Stimulated activated CD8-positive, alpha-beta memory T cell treated with anti-CD3 and anti-CD28 coated beads, Interleukin-15, amount 100 ng/mL, for 48 hours (primary cell): ENCODE data around the gene KIAA1217.
"Not testable (repeated sequence)": the region's sequence is repeated elsewhere in the genome, so short reads cannot be mapped to it uniquely, and the experiment has no call there.

Source experiments
- DNase-seq, 2 donors: peaks; one replicate each; pipeline ENCODE4 v3.0.0-alpha.2; 2020; ENCODE audit warnings: low read depth in 2 of 2

The KIAA1217 gene

GRCh38 chr10:24292304-24293293 is 83.7 kb downstream of the KIAA1217 start:
- DNase-seq: no peak

- no peak for DNase-seq
Measured at GRCh38 chr10:24299578-24300260, 90.8 kb downstream of the KIAA1217 start.

- no peak for DNase-seq
Measured at GRCh38 chr10:24303522-24304310, 94.8 kb downstream of the KIAA1217 start.

GRCh38 chr10:24305551-24306506 is 96.9 kb downstream of the KIAA1217 start:
- no peak for DNase-seq

GRCh38 chr10:24306507-24306875 is 97.6 kb downstream of the KIAA1217 start:
- no peak for DNase-seq

GRCh38 chr10:24307116-24307515 is 98.2 kb downstream of the KIAA1217 start:
- DNase-seq: no peak

- no peak for DNase-seq
Measured at GRCh38 chr10:24307696-24308485, 99.0 kb downstream of the KIAA1217 start.

GRCh38 chr10:24310104-24310503 is 101.2 kb downstream of the KIAA1217 start:
- DNase-seq: no peak

GRCh38 chr10:24311888-24312287 is 103.0 kb downstream of the KIAA1217 start:
- DNase-seq: no peak

- no peak for DNase-seq
Measured at GRCh38 chr10:24313283-24313682, 104.3 kb downstream of the KIAA1217 start.

GRCh38 chr10:24315211-24315610 is 106.3 kb downstream of the KIAA1217 start:
- DNase-seq: no peak

GRCh38 chr10:24318517-24318916 is 109.6 kb downstream of the KIAA1217 start:
- DNase-seq: no peak

GRCh38 chr10:24320373-24320772 is 111.4 kb downstream of the KIAA1217 start:
- DNase-seq: no peak

- DNase-seq: no peak
Measured at GRCh38 chr10:24324651-24325050, 115.7 kb downstream of the KIAA1217 start.

GRCh38 chr10:24331457-24331856 is 122.5 kb downstream of the KIAA1217 start:
- DNase-seq: no peak

GRCh38 chr10:24333736-24334135 is 124.8 kb downstream of the KIAA1217 start:
- no peak for DNase-seq

GRCh38 chr10:24334279-24334939 is 125.5 kb downstream of the KIAA1217 start:
- DNase-seq: no peak

GRCh38 chr10:24337723-24338122 is 128.8 kb downstream of the KIAA1217 start:
- not testable (repeated sequence) for DNase-seq

- no peak for DNase-seq
Measured at GRCh38 chr10:24339387-24339786, 130.4 kb downstream of the KIAA1217 start.

GRCh38 chr10:24340446-24340845 is 131.5 kb downstream of the KIAA1217 start:
- no peak for DNase-seq
